ENCODE results near the gene KIF1B.

DNA sequence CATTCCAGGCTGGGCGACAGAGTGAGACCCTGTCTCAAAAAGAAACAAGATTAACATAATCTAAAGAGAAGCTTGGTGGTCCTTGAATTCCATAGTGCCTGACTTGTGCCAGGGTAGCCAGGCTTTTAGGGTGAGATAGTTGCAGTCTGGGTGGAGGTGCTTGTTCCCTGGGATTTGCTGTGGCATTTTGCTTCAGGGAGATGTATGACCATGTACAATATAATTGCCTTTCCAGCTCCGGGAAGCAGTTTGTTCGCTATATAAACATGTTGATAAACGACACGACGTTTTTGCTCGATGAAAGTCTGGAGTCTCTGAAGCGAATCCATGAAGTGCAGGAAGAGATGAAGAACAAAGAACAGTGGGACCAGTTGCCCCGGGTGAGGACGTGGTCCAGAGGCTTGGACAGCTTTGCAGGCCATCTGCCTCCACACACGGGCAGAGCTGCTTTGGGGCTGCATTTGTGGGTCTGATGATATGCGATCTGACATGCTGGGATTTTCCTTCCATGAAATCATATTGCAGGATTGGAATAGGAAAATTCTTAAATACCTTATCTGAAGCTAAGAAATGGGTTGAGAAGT is 49.4 kb upstream of the KIF1B start:
- TF ChIP-seq EP300 (IDR thresholded peaks at IDR 0.05; ENCODE audit: borderline replicate concordance) (no peak), TAF1 (IDR thresholded peaks at IDR 0.05; ENCODE audit: low read depth) (no peak), TCF12 (IDR thresholded peaks at IDR 0.05; ENCODE audit: low read depth) (no peak), CEBPB (IDR thresholded peaks at IDR 0.05) (no peak), RAD21 (IDR thresholded peaks at IDR 0.05; ENCODE audit: low read depth) (no peak)

All from Ishikawa (cell line).